Measurements from ENCODE around the gene FKBP5. TPM values are rescaled to one million over a fixed set of nuclear protein-coding genes. Genes with fewer than 3 reads are reported as not detected.
"Not testable (repeated sequence)": the region's sequence is repeated elsewhere in the genome, so short reads cannot be mapped to it uniquely, and the experiment has no call there.

Gene FKBP5
- total RNA-seq, 4 donors from 2014 or later = 247 to 296 (median 275) TPM

DNA sequence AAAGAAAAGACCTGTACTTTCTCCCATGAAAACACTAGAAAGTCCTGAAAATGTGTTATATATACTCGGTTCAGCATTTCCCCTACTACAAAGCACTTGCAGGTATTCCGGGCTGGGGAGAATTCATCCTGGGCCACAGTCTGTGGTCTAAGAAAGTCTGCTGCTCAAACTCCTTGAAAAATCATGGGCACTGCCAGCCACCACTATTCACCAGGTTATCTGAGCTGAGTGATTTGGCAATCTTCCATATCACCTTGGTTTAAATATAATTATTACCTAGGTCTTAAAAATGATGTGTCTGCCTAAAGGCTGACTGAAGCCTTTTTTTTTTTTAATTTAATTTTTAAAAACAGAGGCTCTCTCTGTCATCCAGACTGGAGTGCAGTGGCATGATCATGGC lies 11.3 kb downstream of the FKBP5 start:
- TF ChIP-seq POLR2A (IDR thresholded peaks at IDR 0.05) = no peak
- TF ChIP-seq, protein P1, sequence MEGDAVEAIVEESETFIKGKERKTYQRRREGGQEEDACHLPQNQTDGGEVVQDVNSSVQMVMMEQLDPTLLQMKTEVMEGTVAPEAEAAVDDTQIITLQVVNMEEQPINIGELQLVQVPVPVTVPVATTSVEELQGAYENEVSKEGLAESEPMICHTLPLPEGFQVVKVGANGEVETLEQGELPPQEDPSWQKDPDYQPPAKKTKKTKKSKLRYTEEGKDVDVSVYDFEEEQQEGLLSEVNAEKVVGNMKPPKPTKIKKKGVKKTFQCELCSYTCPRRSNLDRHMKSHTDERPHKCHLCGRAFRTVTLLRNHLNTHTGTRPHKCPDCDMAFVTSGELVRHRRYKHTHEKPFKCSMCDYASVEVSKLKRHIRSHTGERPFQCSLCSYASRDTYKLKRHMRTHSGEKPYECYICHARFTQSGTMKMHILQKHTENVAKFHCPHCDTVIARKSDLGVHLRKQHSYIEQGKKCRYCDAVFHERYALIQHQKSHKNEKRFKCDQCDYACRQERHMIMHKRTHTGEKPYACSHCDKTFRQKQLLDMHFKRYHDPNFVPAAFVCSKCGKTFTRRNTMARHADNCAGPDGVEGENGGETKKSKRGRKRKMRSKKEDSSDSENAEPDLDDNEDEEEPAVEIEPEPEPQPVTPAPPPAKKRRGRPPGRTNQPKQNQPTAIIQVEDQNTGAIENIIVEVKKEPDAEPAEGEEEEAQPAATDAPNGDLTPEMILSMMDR (IDR thresholded peaks at IDR 0.05) = no peak
- H3K27ac ChIP-seq = no peak overlapping the region
- H3K36me3 ChIP-seq = peaks cover 0 to 65% (median 0%) of the 10 kb centered on the region in 3 donors
- peaks cover 0 to 40% (median 1%) of the 10 kb centered on the region in 4 donors for H3K4me1 ChIP-seq
- H3K9me3 ChIP-seq = no peaks in the 10 kb centered on the region
- no peak for DNase-seq
- H3K27me3 ChIP-seq = no peaks in the 10 kb centered on the region
- H3K4me3 ChIP-seq = no peak overlapping the region

DNA sequence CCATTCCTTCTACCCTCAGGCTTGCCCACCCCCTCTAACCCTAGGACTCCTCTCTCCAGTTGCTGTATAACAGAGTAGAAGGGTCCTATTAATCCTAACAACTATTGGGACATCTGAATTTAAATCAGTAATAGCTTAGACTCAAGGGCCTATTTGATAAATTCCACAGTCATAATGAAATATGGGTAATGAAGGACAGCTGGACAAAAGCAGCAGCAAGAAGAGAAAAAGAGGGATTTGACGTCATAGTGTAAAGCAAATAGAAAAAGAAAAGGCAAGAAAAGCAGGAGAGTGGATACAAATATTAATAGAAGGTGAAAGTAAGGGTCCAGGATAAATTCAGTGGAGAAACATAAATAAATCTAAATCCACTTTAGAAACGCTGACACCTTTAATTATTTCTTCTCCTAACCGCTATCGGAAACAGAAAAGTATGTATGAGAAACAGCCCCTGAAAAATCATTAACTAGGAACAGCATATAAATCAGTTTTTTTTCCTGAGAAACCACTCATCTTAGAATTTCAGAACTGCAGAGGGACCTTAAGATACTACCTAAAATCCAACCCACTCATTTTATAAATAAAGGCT lies 12.8 kb downstream of the FKBP5 start:
- no peaks in the 10 kb centered on the region for H3K9me3 ChIP-seq
- no peak for DNase-seq
- TF ChIP-seq, protein P1 (IDR thresholded peaks at IDR 0.05) = no peak
- TF ChIP-seq POLR2A (IDR thresholded peaks at IDR 0.05) = no peak
- no peak overlapping the region for H3K27ac ChIP-seq
- no peak overlapping the region for H3K4me3 ChIP-seq
- no peaks in the 10 kb centered on the region for H3K27me3 ChIP-seq
- peaks cover 0 to 65% (median 0%) of the 10 kb centered on the region in 3 donors for H3K36me3 ChIP-seq
- peaks cover 0 to 33% (median 0%) of the 10 kb centered on the region in 4 donors for H3K4me1 ChIP-seq

- no peak for TF ChIP-seq POLR2A (IDR thresholded peaks at IDR 0.05)
- TF ChIP-seq, protein P1 (IDR thresholded peaks at IDR 0.05) = no peak
- H3K27me3 ChIP-seq = no peaks in the 10 kb centered on the region
- H3K9me3 ChIP-seq = no peaks in the 10 kb centered on the region
- no peak overlapping the region for H3K27ac ChIP-seq
- peaks cover 0 to 38% (median 0%) of the 10 kb centered on the region in 4 donors for H3K4me1 ChIP-seq
- DNase-seq = no peak
- H3K4me3 ChIP-seq = no peak overlapping the region
- H3K36me3 ChIP-seq = peaks cover 0 to 51% (median 0%) of the 10 kb centered on the region in 3 donors
These were observed 14.1 kb downstream of the FKBP5 start for GRCh38 chr6:35674594-35674993.

GRCh38 chr6:35673755-35674154 lies 15.0 kb downstream of the FKBP5 start:
- H3K36me3 ChIP-seq = peaks cover 0 to 42% (median 0%) of the 10 kb centered on the region in 3 donors
- peaks cover 0 to 44% (median 3%) of the 10 kb centered on the region in 4 donors for H3K4me1 ChIP-seq
- DNase-seq = no peak
- no peak overlapping the region for H3K27ac ChIP-seq
- H3K9me3 ChIP-seq = no peaks in the 10 kb centered on the region
- no peak overlapping the region for H3K4me3 ChIP-seq
- TF ChIP-seq, protein P1 (IDR thresholded peaks at IDR 0.05) = no peak
- no peak for TF ChIP-seq POLR2A (IDR thresholded peaks at IDR 0.05)
- H3K27me3 ChIP-seq = no peaks in the 10 kb centered on the region

DNA sequence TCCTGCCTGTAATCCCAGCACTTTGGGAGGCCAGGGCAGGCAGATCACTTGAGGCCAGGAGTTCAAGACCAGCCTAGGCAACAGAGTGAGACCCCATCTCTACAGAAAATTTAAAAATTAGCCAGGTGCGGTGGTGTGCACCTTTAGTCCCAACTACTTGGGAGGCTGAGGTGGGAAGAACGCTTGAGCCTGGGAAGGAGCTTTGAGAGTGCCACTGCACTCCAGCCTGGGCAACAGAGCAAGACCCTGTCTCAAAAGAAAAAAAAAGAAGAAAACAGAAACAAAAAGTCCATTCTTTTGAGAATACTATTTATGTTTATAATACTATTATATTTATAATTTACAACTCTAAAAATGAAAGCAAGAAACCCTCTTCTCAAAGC lies 15.4 kb downstream of the FKBP5 start:
- H3K9me3 ChIP-seq, H3K27ac ChIP-seq, DNase-seq, H3K4me3 ChIP-seq, H3K27me3 ChIP-seq: not testable (repeated sequence)
- H3K4me1 ChIP-seq = peaks cover 0 to 41% (median 3%) of the 10 kb centered on the region in 4 donors
- H3K36me3 ChIP-seq = peaks cover 0 to 38% (median 0%) of the 10 kb centered on the region in 3 donors

DNA sequence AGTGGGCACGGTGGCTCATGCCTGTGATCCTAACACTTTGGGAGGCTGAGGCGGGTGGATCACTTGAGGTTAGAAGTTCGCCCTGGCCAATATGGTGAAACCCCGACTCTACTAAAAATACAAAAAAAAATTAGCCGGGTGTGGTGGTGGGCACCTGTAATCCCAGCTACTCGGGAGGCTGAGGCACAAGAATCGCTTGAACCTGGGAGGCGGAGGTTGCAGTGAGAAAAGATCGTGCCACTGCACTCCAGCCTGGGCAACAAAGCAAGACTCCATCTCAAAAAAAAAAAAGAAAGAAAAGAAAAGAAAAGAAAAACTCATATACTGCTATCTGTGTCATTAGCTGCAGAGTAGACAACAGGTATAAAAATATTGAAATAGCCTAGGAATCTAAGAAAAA lies 18.3 kb downstream of the FKBP5 start:
- Histone ChIP-seq H3K36me3 (peaks cover 0 to 29% (median 0%) of the 10 kb centered on the region in 3 donors), H3K4me1 (peaks cover 0 to 24% (median 8%) of the 10 kb centered on the region in 4 donors)
- H3K27ac ChIP-seq, H3K9me3 ChIP-seq, H3K27me3 ChIP-seq, H3K4me3 ChIP-seq: not testable (repeated sequence)
- DNase-seq = peak in 1 of 3 donors; percentile 34
